Measurements from ENCODE around the gene C2CD2L.

DNA sequence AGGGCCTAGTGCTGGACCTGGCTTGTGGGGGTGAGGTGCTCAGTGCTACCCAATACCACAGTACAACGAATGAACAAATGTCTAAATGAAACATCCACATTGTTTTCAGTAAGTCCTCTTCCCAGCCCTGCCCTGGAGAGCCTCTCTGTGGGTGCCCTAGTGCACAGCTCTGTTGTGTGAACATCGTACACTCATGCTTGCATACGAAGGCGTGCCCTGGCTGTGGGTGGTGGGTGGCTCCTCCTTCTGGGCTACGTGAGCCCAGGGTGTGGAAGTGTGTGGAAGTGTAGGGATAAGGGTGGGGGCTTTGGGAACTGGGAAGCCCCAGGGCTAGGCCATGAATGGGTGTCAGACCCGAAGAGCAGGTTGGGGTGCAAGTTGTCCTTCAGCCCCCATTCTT lies 60.8 kb downstream of the C2CD2L start:
- no peak for TF ChIP-seq CSDC2 (CRISPR knock-in tag; IDR thresholded peaks at IDR 0.05)
- TF ChIP-seq, protein P1, sequence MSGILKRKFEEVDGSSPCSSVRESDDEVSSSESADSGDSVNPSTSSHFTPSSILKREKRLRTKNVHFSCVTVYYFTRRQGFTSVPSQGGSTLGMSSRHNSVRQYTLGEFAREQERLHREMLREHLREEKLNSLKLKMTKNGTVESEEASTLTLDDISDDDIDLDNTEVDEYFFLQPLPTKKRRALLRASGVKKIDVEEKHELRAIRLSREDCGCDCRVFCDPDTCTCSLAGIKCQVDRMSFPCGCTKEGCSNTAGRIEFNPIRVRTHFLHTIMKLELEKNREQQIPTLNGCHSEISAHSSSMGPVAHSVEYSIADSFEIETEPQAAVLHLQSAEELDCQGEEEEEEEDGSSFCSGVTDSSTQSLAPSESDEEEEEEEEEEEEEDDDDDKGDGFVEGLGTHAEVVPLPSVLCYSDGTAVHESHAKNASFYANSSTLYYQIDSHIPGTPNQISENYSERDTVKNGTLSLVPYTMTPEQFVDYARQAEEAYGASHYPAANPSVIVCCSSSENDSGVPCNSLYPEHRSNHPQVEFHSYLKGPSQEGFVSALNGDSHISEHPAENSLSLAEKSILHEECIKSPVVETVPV (CRISPR knock-in tag; IDR thresholded peaks at IDR 0.05), result no peak
- TF ChIP-seq, protein P2, sequence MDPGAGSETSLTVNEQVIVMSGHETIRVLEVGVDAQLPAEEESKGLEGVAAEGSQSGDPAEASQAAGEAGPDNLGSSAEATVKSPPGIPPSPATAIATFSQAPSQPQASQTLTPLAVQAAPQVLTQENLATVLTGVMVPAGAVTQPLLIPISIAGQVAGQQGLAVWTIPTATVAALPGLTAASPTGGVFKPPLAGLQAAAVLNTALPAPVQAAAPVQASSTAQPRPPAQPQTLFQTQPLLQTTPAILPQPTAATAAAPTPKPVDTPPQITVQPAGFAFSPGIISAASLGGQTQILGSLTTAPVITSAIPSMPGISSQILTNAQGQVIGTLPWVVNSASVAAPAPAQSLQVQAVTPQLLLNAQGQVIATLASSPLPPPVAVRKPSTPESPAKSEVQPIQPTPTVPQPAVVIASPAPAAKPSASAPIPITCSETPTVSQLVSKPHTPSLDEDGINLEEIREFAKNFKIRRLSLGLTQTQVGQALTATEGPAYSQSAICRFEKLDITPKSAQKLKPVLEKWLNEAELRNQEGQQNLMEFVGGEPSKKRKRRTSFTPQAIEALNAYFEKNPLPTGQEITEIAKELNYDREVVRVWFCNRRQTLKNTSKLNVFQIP (CRISPR knock-in tag; IDR thresholded peaks at IDR 0.05; ENCODE audit: borderline replicate concordance, low read depth), result no peak
- TF ChIP-seq TCF4 (CRISPR knock-in tag; IDR thresholded peaks at IDR 0.05; ENCODE audit: borderline replicate concordance), result no peak
- TF ChIP-seq ZNF8 (CRISPR knock-in tag; IDR thresholded peaks at IDR 0.05), result no peak
- TF ChIP-seq GLIS3 (CRISPR knock-in tag; IDR thresholded peaks at IDR 0.05), result no peak
- no peak for TF ChIP-seq OSR1 (CRISPR knock-in tag; IDR thresholded peaks at IDR 0.05)
- no peak for TF ChIP-seq ZNF70 (CRISPR knock-in tag; IDR thresholded peaks at IDR 0.05)
- no peak for TF ChIP-seq SNAI2 (CRISPR knock-in tag; IDR thresholded peaks at IDR 0.05)
- no peak for TF ChIP-seq ISL1 (CRISPR knock-in tag; IDR thresholded peaks at IDR 0.05)
- TF ChIP-seq, protein P3, sequence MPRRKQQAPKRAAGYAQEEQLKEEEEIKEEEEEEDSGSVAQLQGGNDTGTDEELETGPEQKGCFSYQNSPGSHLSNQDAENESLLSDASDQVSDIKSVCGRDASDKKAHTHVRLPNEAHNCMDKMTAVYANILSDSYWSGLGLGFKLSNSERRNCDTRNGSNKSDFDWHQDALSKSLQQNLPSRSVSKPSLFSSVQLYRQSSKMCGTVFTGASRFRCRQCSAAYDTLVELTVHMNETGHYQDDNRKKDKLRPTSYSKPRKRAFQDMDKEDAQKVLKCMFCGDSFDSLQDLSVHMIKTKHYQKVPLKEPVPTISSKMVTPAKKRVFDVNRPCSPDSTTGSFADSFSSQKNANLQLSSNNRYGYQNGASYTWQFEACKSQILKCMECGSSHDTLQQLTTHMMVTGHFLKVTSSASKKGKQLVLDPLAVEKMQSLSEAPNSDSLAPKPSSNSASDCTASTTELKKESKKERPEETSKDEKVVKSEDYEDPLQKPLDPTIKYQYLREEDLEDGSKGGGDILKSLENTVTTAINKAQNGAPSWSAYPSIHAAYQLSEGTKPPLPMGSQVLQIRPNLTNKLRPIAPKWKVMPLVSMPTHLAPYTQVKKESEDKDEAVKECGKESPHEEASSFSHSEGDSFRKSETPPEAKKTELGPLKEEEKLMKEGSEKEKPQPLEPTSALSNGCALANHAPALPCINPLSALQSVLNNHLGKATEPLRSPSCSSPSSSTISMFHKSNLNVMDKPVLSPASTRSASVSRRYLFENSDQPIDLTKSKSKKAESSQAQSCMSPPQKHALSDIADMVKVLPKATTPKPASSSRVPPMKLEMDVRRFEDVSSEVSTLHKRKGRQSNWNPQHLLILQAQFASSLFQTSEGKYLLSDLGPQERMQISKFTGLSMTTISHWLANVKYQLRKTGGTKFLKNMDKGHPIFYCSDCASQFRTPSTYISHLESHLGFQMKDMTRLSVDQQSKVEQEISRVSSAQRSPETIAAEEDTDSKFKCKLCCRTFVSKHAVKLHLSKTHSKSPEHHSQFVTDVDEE (CRISPR knock-in tag; IDR thresholded peaks at IDR 0.05), result no peak
- no peak for TF ChIP-seq ZC3H10 (CRISPR knock-in tag; IDR thresholded peaks at IDR 0.05)
